Activated naive CD4-positive, alpha-beta T cell treated with anti-CD3 and anti-CD28 coated beads for 36 hours (primary cell): ENCODE results near the gene ZPR1. TPM values are rescaled to one million over a fixed set of nuclear protein-coding genes. Genes with fewer than 3 reads are reported as not detected.

Source experiments
- CTCF ChIA-PET: fragments of 350-600 bp; sonication (Branson Sonifier 250); formaldehyde crosslinking; loops from one replicate; lab custom pipeline; 2021; ENCODE audit warnings: antibody characterized with exemption; lab: Charles Lee
- DNase-seq: peaks from one replicate; pipeline ENCODE4 v3.0.0-alpha.2; 2020
- H3K27ac Mint-ChIP-seq: one replicate; pipeline ENCODE4 v1.8.0; 2021; ENCODE audit warnings: mild to moderate bottlenecking, mixed read lengths
- H3K27me3 Mint-ChIP-seq: one replicate; pipeline ENCODE4 v1.8.0; 2021; ENCODE audit warnings: low read depth, mixed read lengths
- H3K36me3 Mint-ChIP-seq: one replicate; pipeline ENCODE4 v1.8.0; 2021; ENCODE audit warnings: low read depth, mixed read lengths
- H3K4me1 Mint-ChIP-seq: one replicate; pipeline ENCODE4 v1.8.0; 2021; ENCODE audit warnings: low read depth, mixed read lengths
- H3K4me3 Mint-ChIP-seq: one replicate; pipeline ENCODE4 v1.8.0; 2021; ENCODE audit warnings: mild to moderate bottlenecking, moderate library complexity, mixed read lengths
- H3K9me3 Mint-ChIP-seq: one replicate; pipeline ENCODE4 v1.8.0; 2021; ENCODE audit warnings: mixed read lengths
- intact Hi-C: fragments of 100-400 bp; cut with micrococcal nuclease; formaldehyde crosslinking; loops from one replicate; pipeline ENCODE4 v1.15.1; 2023
- total RNA-seq, 2 experiments: library from RNA; stranded (reverse); gene quantifications; one replicate each; pipeline ENCODE4 v1.2.3, GENCODE V29; 2021

The ZPR1 gene
- total RNA-seq, 2 experiments from 2014 or later: 87.2 to 87.8 TPM

- Mint-ChIP-seq H3K36me3 (no peaks in the 10 kb centered on the region), H3K27me3 (peaks cover 4% of the 10 kb centered on the region), H3K27ac (no peak overlapping the region), H3K4me3 (no peak overlapping the region), H3K4me1 (peaks cover 4% of the 10 kb centered on the region), H3K9me3 (no peaks in the 10 kb centered on the region)
- no peak for DNase-seq
- CTCF ChIA-PET: interaction anchor here (0.6 kb wide), 1 partner anchor 17 kb away, joined by 3 read pairs; no protein-coding TSS in a partner anchor
- intact Hi-C loops: no loop called here
Observed at GRCh38 chr11:116830184-116830912, 42.5 kb upstream of the ZPR1 start.

DNA sequence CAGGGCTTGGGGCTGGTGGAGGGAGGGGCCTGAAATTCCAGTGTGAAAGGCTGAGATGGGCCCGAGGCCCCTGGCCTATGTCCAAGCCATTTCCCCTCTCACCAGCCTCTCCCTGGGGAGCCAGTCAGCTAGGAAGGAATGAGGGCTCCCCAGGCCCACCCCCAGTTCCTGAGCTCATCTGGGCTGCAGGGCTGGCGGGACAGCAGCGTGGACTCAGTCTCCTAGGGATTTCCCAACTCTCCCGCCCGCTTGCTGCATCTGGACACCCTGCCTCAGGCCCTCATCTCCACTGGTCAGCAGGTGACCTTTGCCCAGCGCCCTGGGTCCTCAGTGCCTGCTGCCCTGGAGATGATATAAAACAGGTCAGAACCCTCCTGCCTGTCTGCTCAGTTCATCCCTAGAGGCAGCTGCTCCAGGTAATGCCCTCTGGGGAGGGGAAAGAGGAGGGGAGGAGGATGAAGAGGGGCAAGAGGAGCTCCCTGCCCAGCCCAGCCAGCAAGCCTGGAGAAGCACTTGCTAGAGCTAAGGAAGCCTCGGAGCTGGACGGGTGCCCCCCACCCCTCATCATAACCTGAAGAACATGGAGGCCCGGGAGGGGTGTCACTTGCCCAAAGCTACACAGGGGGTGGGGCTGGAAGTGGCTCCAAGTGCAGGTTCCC, 41.8 kb upstream of the ZPR1 start, which contains the start of gene APOC3:
TSS of gene APOC3 (plus strand) at position 383 of the 659 bp plus-strand sequence. CDS start 676 bp downstream, outside the sequence.
- CTCF ChIA-PET: interaction anchor here (0.6 kb wide), 1 partner anchor 17 kb away, joined by 3 read pairs; no protein-coding TSS in a partner anchor
- Mint-ChIP-seq H3K27me3 (peaks cover under 1% of the 10 kb centered on the region), H3K9me3 (no peaks in the 10 kb centered on the region), H3K36me3 (no peaks in the 10 kb centered on the region), H3K27ac (no peak within 1 kb of the TSS), H3K4me1 (peaks cover under 1% of the 10 kb centered on the region), H3K4me3 (no peak within 1 kb of the TSS)
- intact Hi-C loops: no loop called here
- no peak for DNase-seq

DNA sequence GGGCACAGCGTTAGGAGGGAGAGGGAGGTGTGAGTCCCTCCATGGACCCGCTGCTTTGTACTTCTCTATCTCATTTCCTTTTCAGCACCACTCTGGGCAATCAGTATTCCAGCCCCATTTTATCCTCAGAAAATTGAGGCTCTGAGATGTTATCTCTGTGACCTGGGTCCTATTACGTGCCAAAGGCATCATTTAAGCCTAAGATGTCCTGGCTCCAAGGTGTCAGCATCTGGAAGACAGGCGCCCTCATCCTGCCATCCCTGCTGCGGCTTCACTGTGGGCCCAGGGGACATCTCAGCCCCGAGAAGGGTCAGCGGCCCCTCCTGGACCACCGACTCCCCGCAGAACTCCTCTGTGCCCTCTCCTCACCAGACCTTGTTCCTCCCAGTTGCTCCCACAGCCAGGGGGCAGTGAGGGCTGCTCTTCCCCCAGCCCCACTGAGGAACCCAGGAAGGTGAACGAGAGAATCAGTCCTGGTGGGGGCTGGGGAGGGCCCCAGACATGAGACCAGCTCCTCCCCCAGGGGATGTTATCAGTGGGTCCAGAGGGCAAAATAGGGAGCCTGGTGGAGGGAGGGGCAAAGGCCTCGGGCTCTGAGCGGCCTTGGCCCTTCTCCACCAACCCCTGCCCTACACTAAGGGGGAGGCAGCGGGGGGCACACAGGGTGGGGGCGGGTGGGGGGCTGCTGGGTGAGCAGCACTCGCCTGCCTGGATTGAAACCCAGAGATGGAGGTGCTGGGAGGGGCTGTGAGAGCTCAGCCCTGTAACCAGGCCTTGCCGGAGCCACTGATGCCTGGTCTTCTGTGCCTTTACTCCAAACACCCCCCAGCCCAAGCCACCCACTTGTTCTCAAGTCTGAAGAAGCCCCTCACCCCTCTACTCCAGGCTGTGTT, 41.1 kb upstream of the ZPR1 start:
- Mint-ChIP-seq H3K27ac (no peak overlapping the region), H3K4me3 (no peak overlapping the region), H3K9me3 (no peaks in the 10 kb centered on the region), H3K36me3 (no peaks in the 10 kb centered on the region), H3K27me3 (no peaks in the 10 kb centered on the region), H3K4me1 (no peaks in the 10 kb centered on the region)
- CTCF ChIA-PET: interaction anchor here (0.6 kb wide), 1 partner anchor 231 kb away, joined by 3 read pairs; no protein-coding TSS in a partner anchor
- intact Hi-C loops: no loop called here
- DNase-seq: no peak

GRCh38 chr11:116827461-116827860, 39.6 kb upstream of the ZPR1 start:
- no peaks in the 10 kb centered on the region for H3K4me1 Mint-ChIP-seq
- no peaks in the 10 kb centered on the region for H3K27me3 Mint-ChIP-seq
- H3K9me3 Mint-ChIP-seq: no peaks in the 10 kb centered on the region
- no peak for DNase-seq
- no peaks in the 10 kb centered on the region for H3K36me3 Mint-ChIP-seq
- CTCF ChIA-PET: interaction anchor here (1.2 kb wide), 1 partner anchor 36 kb away, joined by 3 read pairs; the partner anchor contains the start of gene APOA5
- intact Hi-C loops: no loop called here
- H3K4me3 Mint-ChIP-seq: no peak overlapping the region
- no peak overlapping the region for H3K27ac Mint-ChIP-seq

GRCh38 chr11:116826751-116827431, 39.1 kb upstream of the ZPR1 start:
- no peaks in the 10 kb centered on the region for H3K4me1 Mint-ChIP-seq
- H3K4me3 Mint-ChIP-seq: no peak overlapping the region
- CTCF ChIA-PET: interaction anchor here (0.5 to 1.2 kb wide), 2 partner anchors 36 to 279 kb away, joined by 3 read pairs; partner anchors contain the start of gene APOA5
- no peak overlapping the region for H3K27ac Mint-ChIP-seq
- H3K9me3 Mint-ChIP-seq: no peaks in the 10 kb centered on the region
- no peak for DNase-seq
- no peaks in the 10 kb centered on the region for H3K36me3 Mint-ChIP-seq
- no peaks in the 10 kb centered on the region for H3K27me3 Mint-ChIP-seq
- intact Hi-C loops: no loop called here

GRCh38 chr11:116825854-116826750, 38.3 kb upstream of the ZPR1 start:
- Mint-ChIP-seq H3K36me3 (no peaks in the 10 kb centered on the region), H3K4me1 (no peaks in the 10 kb centered on the region), H3K27me3 (no peaks in the 10 kb centered on the region), H3K9me3 (no peaks in the 10 kb centered on the region), H3K27ac (no peak overlapping the region), H3K4me3 (no peak overlapping the region)
- no peak for DNase-seq
- CTCF ChIA-PET: interaction anchor here (0.5 to 1.2 kb wide), 3 partner anchors 13 to 280 kb away, joined by 3 read pairs; partner anchors contain the start of gene APOA5
- intact Hi-C loops: no loop called here

GRCh38 chr11:116825434-116825833, 37.6 kb upstream of the ZPR1 start:
- Mint-ChIP-seq H3K9me3 (no peaks in the 10 kb centered on the region), H3K36me3 (no peaks in the 10 kb centered on the region), H3K27me3 (no peaks in the 10 kb centered on the region), H3K27ac (no peak overlapping the region), H3K4me3 (no peak overlapping the region), H3K4me1 (no peaks in the 10 kb centered on the region)
- intact Hi-C loops: no loop called here
- CTCF ChIA-PET: interaction anchor here (0.5 to 1.4 kb wide), 2 partner anchors 10 to 12 kb away, joined by 3 to 4 read pairs; no protein-coding TSS in a partner anchor
- DNase-seq: no peak

GRCh38 chr11:116823031-116823843, 35.4 kb upstream of the ZPR1 start, which contains the start of gene APOA4:
Gene APOA4, minus strand, starts transcription at chr11:116823304. Its CDS starts 113 bp downstream, at chr11:116823191.
- Mint-ChIP-seq H3K36me3 (no peaks in the 10 kb centered on the region), H3K4me1 (no peaks in the 10 kb centered on the region), H3K27ac (no peak within 1 kb of the TSS), H3K4me3 (no peak within 1 kb of the TSS), H3K9me3 (no peaks in the 10 kb centered on the region), H3K27me3 (no peaks in the 10 kb centered on the region)
- intact Hi-C loops: no loop called here
- DNase-seq: no peak
- CTCF ChIA-PET: interaction anchor here (0.9 to 1.9 kb wide), 3 partner anchors 10 to 31 kb away, joined by 3 to 7 read pairs (median 3); partner anchors contain the start of gene APOA5

GRCh38 chr11:116822575-116822974, 34.8 kb upstream of the ZPR1 start:
- no peaks in the 10 kb centered on the region for H3K27me3 Mint-ChIP-seq
- no peak overlapping the region for H3K27ac Mint-ChIP-seq
- no peak overlapping the region for H3K4me3 Mint-ChIP-seq
- CTCF ChIA-PET: interaction anchor here (0.9 to 1.9 kb wide), 3 partner anchors 10 to 31 kb away, joined by 3 to 7 read pairs (median 3); partner anchors contain the start of gene APOA5
- intact Hi-C loops: no loop called here
- no peaks in the 10 kb centered on the region for H3K4me1 Mint-ChIP-seq
- no peaks in the 10 kb centered on the region for H3K36me3 Mint-ChIP-seq
- no peak for DNase-seq
- H3K9me3 Mint-ChIP-seq: no peaks in the 10 kb centered on the region
